Mesangial cell (primary cell): ENCODE data around the gene MSMP. TPM values are rescaled to one million over a fixed set of nuclear protein-coding genes. Genes with fewer than 3 reads are reported as not detected.

ENCODE experiments used
- total RNA-seq: library from RNA; depleted of rRNA; stranded (reverse); fragments of >200 nt; gene quantifications from 2 replicates; pipeline ENCODE4 v1.2.3, GENCODE V29; 2015

MSMP gene, protein sequence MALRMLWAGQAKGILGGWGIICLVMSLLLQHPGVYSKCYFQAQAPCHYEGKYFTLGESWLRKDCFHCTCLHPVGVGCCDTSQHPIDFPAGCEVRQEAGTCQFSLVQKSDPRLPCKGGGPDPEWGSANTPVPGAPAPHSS
- not detected in 2 replicates for total RNA-seq

GRCh38 chr9:35754264-35754663, at the start of gene MSMP:
Gene MSMP (minus strand): TSS chr9:35754276. CDS start chr9:35754129, 147 bp downstream.

GRCh38 chr9:35791297-35791921, 37.3 kb upstream of the MSMP start, which contains the start of gene NPR2:
Gene NPR2 (plus strand): TSS chr9:35791591. CDS start chr9:35792409, 818 bp downstream.

GRCh38 chr9:35748858-35749514, 5.1 kb downstream of the MSMP start, which contains the start of the genes GBA2 and RGP1:
Gene GBA2 (minus strand): TSS chr9:35749228. CDS start chr9:35748704, 524 bp downstream.
Gene RGP1 (plus strand): TSS chr9:35749287. CDS start chr9:35749756, 469 bp downstream.

GRCh38 chr9:35732185-35732799, 21.8 kb downstream of the MSMP start, which contains the start of the genes CREB3 and TLN1:
Gene CREB3 (plus strand): TSS chr9:35732666. CDS start chr9:35732773, 107 bp downstream.
Gene TLN1 (minus strand): TSS chr9:35732195. CDS start chr9:35725694, 6,501 bp downstream.

Other genes with a start within 250 kb of the MSMP start
- 20.7 and 29.7 TPM in 2 replicates for gene TESK1, start 149.0 kb downstream of the MSMP start, total RNA-seq
- gene CD72, start 135.9 kb downstream of the MSMP start, total RNA-seq = 0.49 and 3.3 TPM in 2 replicates
- not detected in 2 replicates for gene SIT1, start 103.3 kb downstream of the MSMP start, total RNA-seq
- gene RMRP, start 96.3 kb downstream of the MSMP start, total RNA-seq = 148,788 and 178,042 TPM in 2 replicates
- 16.0 and 21.6 TPM in 2 replicates for gene CCDC107, start 96.0 kb downstream of the MSMP start, total RNA-seq
- 0.89 and 11.1 TPM in 2 replicates for gene ARHGEF39, start 89.1 kb downstream of the MSMP start, total RNA-seq
- 0.13 and 0.16 TPM in 2 replicates for gene CA9, start 80.3 kb downstream of the MSMP start, total RNA-seq
- gene TPM2, start 64.4 kb downstream of the MSMP start, total RNA-seq = 217 and 297 TPM in 2 replicates
- gene TLN1, start 22.1 kb downstream of the MSMP start, total RNA-seq = 299 and 312 TPM in 2 replicates
- 47.8 and 62.1 TPM in 2 replicates for gene CREB3, start 21.6 kb downstream of the MSMP start, total RNA-seq
- 27.1 and 38.3 TPM in 2 replicates for gene GBA2, start 5.0 kb downstream of the MSMP start, total RNA-seq
- 15.2 and 19.1 TPM in 2 replicates for gene RGP1, start 5.0 kb downstream of the MSMP start, total RNA-seq
- gene NPR2, start 37.3 kb upstream of the MSMP start, total RNA-seq = 19.2 and 31.2 TPM in 2 replicates
- gene SPAG8, start 58.0 kb upstream of the MSMP start, total RNA-seq = 0.33 and 1.3 TPM in 2 replicates
- 34.7 and 42.7 TPM in 2 replicates for gene HINT2, start 60.8 kb upstream of the MSMP start, total RNA-seq
- not detected in 2 replicates for gene FAM221B, start 74.5 kb upstream of the MSMP start, total RNA-seq
- gene TMEM8B, start 75.0 kb upstream of the MSMP start, total RNA-seq = 2.6 and 17.6 TPM in 2 replicates
- not detected in 2 replicates for gene OR13J1, start 116.1 kb upstream of the MSMP start, total RNA-seq
- 1.5 and 3.3 TPM in 2 replicates for gene HRCT1, start 151.9 kb upstream of the MSMP start, total RNA-seq
- gene SPAAR, start 155.2 kb upstream of the MSMP start, total RNA-seq = 0.16 TPM in 1 of 2 replicates, not detected in the other
- gene OR2S2, start 203.9 kb upstream of the MSMP start, total RNA-seq = not detected in 2 replicates